BE2C (cell line): Measurements from ENCODE around the gene SLC31A1.

Experiments
- DNase-seq: peaks from one replicate; pipeline ENCODE4 v3.0.0-alpha.2; 2020
- H3K27me3 ChIP-seq: fragments of 250-450 bp; sonication (Bioruptor Pico); 2 replicates; pipeline ENCODE4 v1.5.1; 2020; ENCODE audit warnings: mild to moderate bottlenecking
- H3K36me3 ChIP-seq: fragments of 250-450 bp; sonication (Bioruptor Pico); 2 replicates; pipeline ENCODE4 v1.5.1; 2020; ENCODE audit warnings: mild to moderate bottlenecking
- H3K4me1 ChIP-seq: fragments of 250-450 bp; sonication (Bioruptor Pico); 2 replicates; pipeline ENCODE4 v1.5.1; 2020
- H3K4me3 ChIP-seq: 2 replicates; pipeline ENCODE4 v1.5.1; 2011; ENCODE audit warnings: low read depth, low read length
- H3K9me3 ChIP-seq: fragments of 250-450 bp; sonication (Bioruptor Pico); 2 replicates; pipeline ENCODE4 v1.5.1; 2020
- CTCF ChIP-seq: IDR thresholded peaks from 2 replicates; pipeline ENCODE4 v1.5.1; 2012; ENCODE audit warnings: mild to moderate bottlenecking, low read depth, low read length

The SLC31A1 gene

GRCh38 chr9:113237026-113237425 lies 15.7 kb downstream of the SLC31A1 start:
- TF ChIP-seq CTCF = no peak
- H3K36me3 ChIP-seq = peaks cover 8% of the 10 kb centered on the region; the same call in 1 of the 2 replicates
- DNase-seq = peak; percentile 18
- no peak overlapping the region for H3K4me3 ChIP-seq
- H3K27me3 ChIP-seq = no peaks in the 10 kb centered on the region
- peaks cover 8% of the 10 kb centered on the region for H3K4me1 ChIP-seq
- H3K9me3 ChIP-seq = no peaks in the 10 kb centered on the region

GRCh38 chr9:113238202-113238858 lies 17.0 kb downstream of the SLC31A1 start:
- H3K9me3 ChIP-seq = no peaks in the 10 kb centered on the region
- peaks cover 8% of the 10 kb centered on the region for H3K4me1 ChIP-seq
- peaks cover 8% of the 10 kb centered on the region; the same call in 1 of the 2 replicates for H3K36me3 ChIP-seq
- DNase-seq = no peak
- no peak for TF ChIP-seq CTCF
- H3K4me3 ChIP-seq = no peak overlapping the region
- H3K27me3 ChIP-seq = no peaks in the 10 kb centered on the region

- H3K9me3 ChIP-seq = no peaks in the 10 kb centered on the region
- H3K27me3 ChIP-seq = no peaks in the 10 kb centered on the region
- no peak overlapping the region for H3K4me3 ChIP-seq
- no peak for DNase-seq
- H3K36me3 ChIP-seq = peaks cover 8% of the 10 kb centered on the region; the same call in 1 of the 2 replicates
- no peak for TF ChIP-seq CTCF
- H3K4me1 ChIP-seq = peaks cover 8% of the 10 kb centered on the region
These were observed 17.5 kb downstream of the SLC31A1 start for GRCh38 chr9:113238859-113239232.

GRCh38 chr9:113241161-113241560 lies 19.8 kb downstream of the SLC31A1 start:
- no peak for TF ChIP-seq CTCF
- no peak for DNase-seq
- H3K4me1 ChIP-seq = peaks cover 4% of the 10 kb centered on the region
- H3K36me3 ChIP-seq = peaks cover 8% of the 10 kb centered on the region; the same call in 1 of the 2 replicates
- no peaks in the 10 kb centered on the region for H3K27me3 ChIP-seq
- H3K4me3 ChIP-seq = no peak overlapping the region
- no peaks in the 10 kb centered on the region for H3K9me3 ChIP-seq

- H3K4me1 ChIP-seq = peaks cover 13% of the 10 kb centered on the region
- H3K4me3 ChIP-seq = no peak overlapping the region
- H3K27me3 ChIP-seq = no peaks in the 10 kb centered on the region
- no peak for TF ChIP-seq CTCF
- peaks cover 2% of the 10 kb centered on the region; the same call in 1 of the 2 replicates for H3K9me3 ChIP-seq
- peaks cover 3% of the 10 kb centered on the region for H3K36me3 ChIP-seq
- DNase-seq = no peak
These were observed 23.2 kb downstream of the SLC31A1 start for GRCh38 chr9:113244556-113244955.

- peaks cover 13% of the 10 kb centered on the region for H3K4me1 ChIP-seq
- no peaks in the 10 kb centered on the region for H3K27me3 ChIP-seq
- no peak for TF ChIP-seq CTCF
- peaks cover 4% of the 10 kb centered on the region; the same call in 1 of the 2 replicates for H3K9me3 ChIP-seq
- no peak for DNase-seq
- H3K4me3 ChIP-seq = no peak overlapping the region
- peaks cover 7% of the 10 kb centered on the region for H3K36me3 ChIP-seq
These were observed 24.6 kb downstream of the SLC31A1 start for GRCh38 chr9:113245894-113246293.
